HL-60/S4 treated with retinoic acid at 250 ng/mL for 4 days and 3 days (cell line): ENCODE data around the gene SLC9A9.
"Not testable (repeated sequence)": the region's sequence is repeated elsewhere in the genome, so short reads cannot be mapped to it uniquely, and the experiment has no call there.

ENCODE experiments used
- in situ Hi-C: fragments of 300-500 bp; cut with MboI; formaldehyde crosslinking; loops from 2 replicates; pipeline ENCODE4 v1.7.0; 2022; ENCODE audit warnings: low sequenced_read_pairs

The SLC9A9 gene

GRCh38 chr3:143301031-143301901, 547.0 kb downstream of the SLC9A9 start:
- in situ Hi-C loops = no loop called here

GRCh38 chr3:143298886-143299535, 549.3 kb downstream of the SLC9A9 start:
- in situ Hi-C loops = no loop called here

- in situ Hi-C loops = no loop called here
Measured at GRCh38 chr3:143298380-143298779, 549.9 kb downstream of the SLC9A9 start.

GRCh38 chr3:143295201-143296080, 552.8 kb downstream of the SLC9A9 start:
- in situ Hi-C loops = no loop called here

- in situ Hi-C loops = no loop called here
Measured at GRCh38 chr3:143294188-143294587, 554.1 kb downstream of the SLC9A9 start.

GRCh38 chr3:143291836-143292447, 556.3 kb downstream of the SLC9A9 start:
- in situ Hi-C loops = no loop called here

GRCh38 chr3:143288944-143289343, 559.3 kb downstream of the SLC9A9 start:
- in situ Hi-C loops = no loop called here

- in situ Hi-C loops = no loop called here
Measured at GRCh38 chr3:143287403-143287802, 560.9 kb downstream of the SLC9A9 start.

GRCh38 chr3:143286392-143287010, 561.8 kb downstream of the SLC9A9 start:
- in situ Hi-C loops = no loop called here

GRCh38 chr3:143283432-143284128, 564.7 kb downstream of the SLC9A9 start:
- in situ Hi-C loops = no loop called here

- in situ Hi-C loops = no loop called here
Measured at GRCh38 chr3:143280984-143281383, 567.3 kb downstream of the SLC9A9 start.

- in situ Hi-C loops = not testable (repeated sequence)
Measured at GRCh38 chr3:143279567-143279966, 568.7 kb downstream of the SLC9A9 start.

GRCh38 chr3:143278721-143279120, 569.5 kb downstream of the SLC9A9 start:
- in situ Hi-C loops = no loop called here

GRCh38 chr3:143277531-143277930, 570.7 kb downstream of the SLC9A9 start:
- in situ Hi-C loops = no loop called here

- in situ Hi-C loops = no loop called here
Measured at GRCh38 chr3:143276592-143276991, 571.7 kb downstream of the SLC9A9 start.

GRCh38 chr3:143273975-143274690, 574.1 kb downstream of the SLC9A9 start:
- in situ Hi-C loops = no loop called here

GRCh38 chr3:143271136-143271535, 577.1 kb downstream of the SLC9A9 start:
- in situ Hi-C loops = no loop called here

GRCh38 chr3:143269741-143270140, 578.5 kb downstream of the SLC9A9 start:
- in situ Hi-C loops = no loop called here

GRCh38 chr3:143267989-143268388, 580.3 kb downstream of the SLC9A9 start:
- in situ Hi-C loops = no loop called here
